Stimulated activated CD8-positive, alpha-beta memory T cell treated with anti-CD3 and anti-CD28 coated beads, Interleukin-2, amount 100 ng/mL, for 48 hours (primary cell): ENCODE data around the gene TIMM23.
"Not testable (repeated sequence)": the region's sequence is repeated elsewhere in the genome, so short reads cannot be mapped to it uniquely, and the experiment has no call there.

Experiments
- DNase-seq, 2 donors: peaks; one replicate each; pipeline ENCODE4 v3.0.0-alpha.2; 2020; ENCODE audit warnings: low read depth in 2 of 2

Gene TIMM23

DNA sequence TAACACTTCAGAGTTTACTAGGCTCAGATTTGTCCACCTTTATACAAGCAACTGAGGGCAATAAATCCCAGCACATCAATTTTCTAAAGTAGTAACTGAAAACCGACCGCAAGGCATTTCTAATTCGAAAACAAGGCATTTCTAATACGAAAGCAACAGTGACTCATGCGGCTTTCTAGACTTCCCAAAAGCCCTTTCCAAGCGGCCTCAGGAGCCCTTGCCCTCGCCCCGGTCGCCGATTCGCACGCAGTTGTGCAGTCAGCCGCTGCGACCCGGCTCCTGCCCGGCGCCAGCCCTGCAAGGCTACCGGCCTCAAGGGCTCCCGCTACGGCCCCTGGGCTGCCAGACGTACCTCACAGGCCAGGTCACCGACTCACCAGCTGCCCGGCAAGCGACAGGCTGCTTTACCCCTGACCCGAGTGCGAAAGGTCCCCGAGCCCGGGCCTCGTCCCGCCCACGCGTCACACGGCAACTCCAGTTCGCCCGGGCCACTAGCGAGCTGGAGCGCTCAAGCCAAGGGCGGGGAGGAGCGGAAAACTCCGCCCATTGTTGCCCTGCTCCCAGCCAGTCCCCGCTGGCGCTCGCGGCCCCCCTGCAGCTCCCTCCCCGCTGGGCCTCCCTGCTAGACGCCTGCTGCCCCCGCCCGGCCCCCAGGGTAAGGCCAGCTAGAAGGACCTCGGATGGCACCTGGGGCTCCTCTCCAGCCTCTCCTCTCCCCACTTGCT lies 50.9 kb downstream of the TIMM23 start:
- DNase-seq = peak; percentile 78 to 83

DNA sequence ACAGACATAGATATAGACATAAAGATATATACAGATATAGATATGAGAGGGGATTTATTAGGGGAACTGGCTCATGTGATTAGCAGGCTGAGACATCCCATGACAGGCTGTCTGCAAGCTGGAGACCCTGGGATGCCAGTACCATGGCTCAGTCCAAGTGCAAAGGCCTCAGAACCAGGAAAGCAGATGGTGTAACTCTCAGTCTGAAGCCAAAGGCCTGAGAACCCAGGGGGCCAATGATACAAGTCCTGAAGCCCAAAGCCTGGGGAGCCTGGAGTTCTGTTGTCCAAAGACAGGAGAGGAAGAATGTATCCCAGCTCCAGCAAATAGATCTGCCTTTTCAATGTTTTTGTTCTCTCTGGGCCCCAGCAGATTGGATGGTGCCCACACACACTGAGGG lies 52.7 kb downstream of the TIMM23 start:
- no peak for DNase-seq

DNA sequence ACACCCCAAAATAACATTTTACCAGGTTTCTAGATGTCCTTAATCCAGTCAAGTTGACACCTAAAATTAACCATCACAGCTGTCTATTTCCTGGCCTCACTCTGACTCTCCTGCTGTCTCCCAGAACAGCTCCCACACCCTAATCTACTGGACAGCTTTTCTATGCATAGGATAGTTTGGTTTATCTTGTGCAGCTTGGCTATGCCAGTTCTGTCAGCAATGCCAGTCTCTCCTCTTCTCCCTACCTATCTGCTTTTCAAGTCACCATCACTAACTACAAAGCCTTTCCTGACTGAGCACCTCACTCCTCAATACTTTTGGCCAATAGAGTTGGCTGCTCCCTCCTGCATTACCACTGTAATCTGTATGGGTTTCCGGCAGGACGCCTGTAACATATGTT lies 53.1 kb downstream of the TIMM23 start:
- DNase-seq = no peak

DNA sequence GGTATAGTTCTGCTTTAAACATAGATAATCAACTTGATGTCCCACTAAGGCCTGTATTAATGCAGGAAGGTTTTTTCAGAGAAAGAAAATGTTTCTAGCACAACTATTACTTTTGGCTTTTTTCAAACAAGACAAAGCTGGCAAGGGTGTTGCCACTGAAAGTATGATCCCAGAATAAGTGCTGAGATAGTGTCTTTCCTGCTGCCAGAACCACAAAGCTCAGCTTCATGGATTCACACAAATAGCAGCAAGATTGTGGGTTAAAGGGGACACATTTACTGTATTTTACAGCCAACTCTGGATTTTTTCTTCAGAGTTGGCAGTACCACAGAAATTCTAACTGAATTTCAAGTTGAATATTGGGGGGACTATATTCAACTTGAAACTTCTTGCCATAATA lies 53.8 kb downstream of the TIMM23 start:
- DNase-seq = no peak

DNA sequence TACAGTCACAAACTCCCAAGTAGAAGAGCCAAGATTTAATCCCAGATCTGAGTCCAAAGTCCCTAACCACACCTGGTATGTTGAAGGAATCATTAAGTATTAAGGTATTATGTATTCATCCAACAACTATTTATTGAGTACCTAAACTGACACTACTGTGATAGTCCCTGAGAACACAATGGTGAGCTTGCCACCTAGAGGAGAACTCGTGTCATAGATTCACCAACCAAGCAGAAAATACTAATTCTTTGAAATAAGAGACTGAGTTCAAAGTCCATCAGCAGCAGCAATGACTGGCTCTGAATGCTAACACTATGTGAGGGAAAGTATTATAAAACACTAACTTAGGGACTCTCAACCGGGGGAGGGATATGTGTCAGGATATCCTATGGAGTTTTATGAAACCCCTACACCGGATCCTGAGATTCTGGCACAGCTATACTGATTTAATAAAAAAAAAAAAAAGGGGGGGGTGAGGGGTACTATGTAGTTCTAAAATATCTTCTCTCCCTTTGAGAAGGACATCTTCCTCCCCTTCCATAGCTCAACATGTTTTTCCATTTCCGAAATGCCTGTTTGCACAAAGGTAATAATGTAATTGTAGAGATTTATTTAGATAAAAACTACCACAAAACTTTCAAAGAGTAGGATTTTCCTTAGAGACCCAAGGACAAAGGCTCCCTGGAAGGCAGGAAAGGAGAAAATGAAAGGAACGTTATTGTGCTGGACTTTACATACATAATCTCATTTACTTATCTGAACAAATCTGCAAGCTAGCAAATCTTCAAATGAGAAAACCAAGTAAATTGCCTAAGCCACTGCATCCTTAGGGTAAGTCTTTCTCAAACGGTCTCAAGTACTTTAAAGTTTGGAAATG lies 56.5 kb downstream of the TIMM23 start:
- DNase-seq = no peak

DNA sequence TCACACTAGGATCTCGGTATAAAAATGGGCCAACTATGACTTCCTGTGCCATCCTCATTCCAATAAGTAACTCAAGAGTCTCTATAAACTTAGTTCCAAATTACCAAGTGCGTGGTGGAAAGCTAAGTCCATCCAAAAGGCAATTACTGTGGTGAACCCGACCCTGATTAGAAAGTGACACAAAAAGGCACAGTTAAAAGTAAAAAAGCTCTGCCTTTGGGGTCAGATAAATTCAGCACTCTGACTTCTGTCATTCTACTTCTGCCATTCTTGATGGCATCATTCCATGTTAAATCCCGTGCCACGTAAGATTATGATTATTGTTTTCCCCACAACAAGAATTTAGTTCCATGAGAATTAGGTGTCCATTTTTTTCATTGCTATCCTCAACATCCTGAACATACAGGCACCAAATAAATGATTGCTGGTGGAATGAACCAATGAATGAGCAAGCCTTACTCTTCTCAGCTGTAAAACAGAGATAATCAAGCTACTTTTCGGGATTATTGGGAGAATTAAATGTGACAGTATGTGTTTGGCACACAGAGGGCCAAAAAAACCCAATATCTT lies 57.3 kb downstream of the TIMM23 start:
- no peak for DNase-seq

DNA sequence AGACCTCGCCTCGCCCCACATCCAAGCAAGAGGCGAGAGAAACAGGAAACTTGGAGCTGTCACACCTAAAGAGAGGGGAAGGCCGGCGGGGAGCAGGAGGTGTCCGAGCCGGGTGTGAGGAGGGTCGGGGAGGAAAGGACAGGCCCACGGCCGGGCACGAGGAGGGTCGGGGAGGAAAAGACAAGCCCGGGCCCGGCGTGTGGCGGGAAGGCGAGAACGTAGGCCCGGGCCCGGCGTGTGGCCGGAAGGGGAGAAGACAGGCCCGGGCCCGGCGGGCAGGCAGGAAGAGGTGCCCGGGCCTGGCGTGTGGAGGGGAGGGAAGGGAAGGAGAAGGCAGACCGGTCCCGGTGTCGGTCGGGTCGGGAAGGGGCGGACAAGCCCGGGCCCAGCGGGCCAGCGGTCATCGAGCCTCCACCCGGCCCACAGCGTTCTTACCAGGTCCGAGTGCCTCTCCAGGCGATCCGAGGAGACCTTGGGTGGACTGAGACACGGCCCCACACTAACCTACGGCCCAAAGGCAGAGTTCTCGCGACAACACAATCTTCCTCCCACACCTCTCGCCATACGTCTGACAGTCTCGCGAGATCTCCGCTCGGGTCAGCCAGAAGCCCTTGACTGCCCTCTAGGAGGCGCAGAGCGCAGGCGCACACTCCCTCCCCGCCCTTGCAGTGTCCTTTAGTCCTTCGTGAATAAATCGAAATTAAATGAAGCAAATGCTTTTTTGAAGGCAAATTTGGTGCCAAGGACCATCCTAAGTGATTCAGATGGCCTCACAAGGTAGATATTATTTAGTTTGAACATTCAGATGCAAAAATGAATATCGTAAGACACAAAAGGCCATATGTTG lies 58.0 kb downstream of the TIMM23 start, which contains the start of gene NCOA4:
NCOA4 (minus strand) TSS at position 533 of the 847 bp plus-strand sequence. CDS start 13,943 bp downstream, outside the sequence.
- peak; percentile 91 to 96 for DNase-seq

DNA sequence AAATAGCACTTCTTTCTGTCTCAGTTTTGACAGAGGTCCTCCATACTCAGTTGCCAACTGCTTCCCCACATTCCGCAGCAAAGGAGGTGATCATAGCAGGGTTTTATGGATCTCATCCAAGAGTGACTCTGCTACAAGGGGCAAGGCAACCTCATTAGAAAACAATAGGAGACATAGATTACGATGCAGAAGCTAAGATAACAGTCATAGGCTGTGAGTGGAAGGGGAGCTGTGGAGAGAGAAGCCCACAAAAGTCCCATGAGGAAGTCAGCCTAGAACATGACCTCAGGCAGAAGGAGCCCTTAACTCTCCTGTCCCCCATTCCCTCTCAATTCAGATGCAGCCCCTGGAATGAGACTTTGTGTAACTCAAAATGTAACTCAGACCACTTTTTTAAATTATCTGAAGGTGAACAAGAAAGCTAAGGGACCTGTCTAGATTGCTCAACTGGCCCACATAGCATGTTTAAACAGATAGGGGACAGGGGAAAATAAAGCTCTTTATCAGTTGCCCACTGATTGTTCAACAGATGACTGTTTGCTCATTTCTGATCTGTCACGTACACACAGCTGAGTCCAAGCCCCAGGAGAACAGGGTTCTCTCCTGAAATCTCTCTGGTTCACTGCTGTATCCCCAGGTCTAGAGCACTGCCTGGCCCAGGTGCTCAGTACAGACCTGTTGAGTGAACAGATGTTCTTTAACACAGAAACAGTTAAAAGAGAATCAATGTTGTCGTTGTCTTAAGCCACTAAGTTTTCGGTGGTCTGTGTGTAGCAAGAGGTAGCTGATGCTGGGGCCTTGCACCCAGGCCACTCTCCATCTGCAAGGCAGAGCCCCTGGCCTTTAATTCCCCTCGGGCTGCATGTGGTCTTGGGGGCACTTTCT lies 59.6 kb downstream of the TIMM23 start:
- DNase-seq = no peak

DNA sequence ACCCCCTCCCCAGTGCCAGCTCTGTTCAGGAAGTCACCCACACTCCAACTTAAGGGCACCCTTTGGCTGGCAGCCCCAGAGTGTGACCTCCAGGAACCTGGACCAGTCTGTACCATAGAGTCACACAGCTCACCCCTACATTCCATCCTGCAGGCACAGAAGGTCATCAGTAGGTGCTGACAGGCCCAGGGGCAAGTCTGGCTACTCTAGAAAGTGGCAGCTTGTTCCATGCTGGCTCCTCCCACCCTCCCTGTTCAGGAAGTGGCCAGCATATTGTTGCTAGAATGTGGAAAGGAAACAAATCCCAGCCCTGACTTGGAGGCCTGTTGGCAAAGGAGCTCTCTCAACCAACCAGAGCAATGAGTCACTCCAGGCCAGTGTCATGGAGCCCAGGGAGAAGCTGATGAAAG lies 61.3 kb downstream of the TIMM23 start:
- no peak for DNase-seq

DNA sequence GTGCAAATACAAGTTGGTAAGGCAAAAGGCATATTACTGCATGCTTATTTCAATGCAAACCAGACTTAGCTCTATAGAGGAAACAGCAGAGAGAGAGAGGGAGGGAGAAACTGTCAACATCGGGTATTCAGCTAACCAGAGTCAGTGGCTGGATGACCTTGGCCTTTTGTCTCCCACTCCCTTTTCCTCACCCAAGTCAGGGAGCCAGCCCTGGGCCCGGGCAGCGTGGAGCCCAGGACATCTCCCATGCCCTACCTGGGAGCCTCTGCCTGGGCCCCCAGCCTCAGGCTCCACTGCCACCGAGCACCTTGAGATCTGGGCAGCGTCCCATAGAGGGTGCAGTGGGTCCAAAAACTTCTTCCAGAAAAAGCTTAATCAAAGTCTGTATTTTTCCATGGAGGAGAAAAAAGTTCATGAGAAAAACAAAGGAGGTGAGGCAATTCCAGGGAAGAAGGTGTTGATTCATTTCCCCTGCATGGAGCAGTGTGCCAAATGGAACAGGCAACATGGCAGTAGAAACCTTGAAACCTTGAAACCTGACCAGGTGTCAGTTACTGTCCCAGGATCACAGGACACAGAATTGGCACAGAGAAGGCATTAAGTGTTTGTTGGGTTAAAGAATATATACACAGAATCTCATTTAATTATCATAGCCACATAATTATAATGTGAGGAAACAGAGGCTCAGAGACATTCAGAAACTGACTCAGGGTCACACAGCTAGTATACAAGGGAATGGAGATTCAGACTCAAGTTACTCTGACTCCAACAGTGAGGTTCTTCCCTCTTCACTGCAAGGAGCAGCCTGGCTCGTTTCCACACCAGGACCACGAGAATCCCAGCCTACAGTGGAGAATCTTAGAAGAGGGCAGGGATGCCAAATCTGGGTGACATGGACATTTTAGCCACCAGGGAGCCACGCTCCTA lies 63.9 kb downstream of the TIMM23 start:
- DNase-seq = no peak

DNA sequence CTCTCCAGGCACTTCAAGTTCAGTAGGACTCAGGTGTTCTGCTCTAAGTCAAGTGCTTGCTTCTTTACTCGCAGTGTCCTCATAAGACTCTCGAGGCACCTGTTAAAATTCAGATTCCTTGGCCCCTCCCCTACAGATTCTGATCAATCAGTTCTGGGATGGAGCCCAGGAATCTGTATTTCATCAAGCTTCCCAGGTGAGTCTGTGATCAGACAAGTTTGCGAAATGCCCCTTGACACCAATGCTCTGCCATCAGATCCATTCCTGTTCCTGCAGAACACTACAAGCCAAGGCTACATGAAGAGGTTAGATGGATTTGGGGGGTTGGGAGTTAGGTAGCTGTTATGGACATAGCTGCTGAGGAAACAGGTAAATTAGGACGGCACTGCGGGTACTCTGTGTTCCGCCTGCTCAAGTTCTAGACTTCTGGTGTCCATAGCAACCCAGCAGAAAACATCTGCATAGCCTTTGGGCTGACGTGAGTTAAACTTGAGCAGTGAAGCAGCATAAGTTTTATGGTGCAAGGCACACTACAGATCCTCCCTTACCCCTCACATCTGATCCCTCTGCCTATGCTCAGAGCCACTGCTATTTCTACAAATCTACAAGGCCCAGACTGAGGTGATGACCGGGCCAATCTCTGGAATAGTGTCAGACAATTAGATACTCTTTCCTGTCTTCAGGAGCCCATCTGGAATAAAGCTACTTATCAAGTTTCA lies 65.0 kb downstream of the TIMM23 start:
- no peak for DNase-seq

DNA sequence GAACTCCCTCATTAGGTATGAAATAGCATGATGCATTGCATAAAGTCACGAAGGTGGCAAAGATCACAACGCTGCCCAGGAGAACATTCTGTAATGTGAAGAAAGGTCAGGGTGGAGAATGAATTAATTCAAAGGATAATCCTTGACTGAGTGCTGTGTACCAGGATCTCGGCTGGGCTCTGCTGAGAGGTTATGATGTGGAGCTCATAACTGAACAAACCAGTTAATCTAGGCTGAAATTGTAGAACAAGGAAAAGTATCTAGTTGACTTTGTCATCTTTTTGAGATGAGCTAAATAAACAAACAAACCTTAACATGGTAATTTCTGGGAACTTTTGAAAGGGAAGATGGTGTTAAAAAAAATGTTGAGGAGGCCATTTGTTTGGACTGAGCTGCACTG lies 67.7 kb downstream of the TIMM23 start:
- DNase-seq = no peak

DNA sequence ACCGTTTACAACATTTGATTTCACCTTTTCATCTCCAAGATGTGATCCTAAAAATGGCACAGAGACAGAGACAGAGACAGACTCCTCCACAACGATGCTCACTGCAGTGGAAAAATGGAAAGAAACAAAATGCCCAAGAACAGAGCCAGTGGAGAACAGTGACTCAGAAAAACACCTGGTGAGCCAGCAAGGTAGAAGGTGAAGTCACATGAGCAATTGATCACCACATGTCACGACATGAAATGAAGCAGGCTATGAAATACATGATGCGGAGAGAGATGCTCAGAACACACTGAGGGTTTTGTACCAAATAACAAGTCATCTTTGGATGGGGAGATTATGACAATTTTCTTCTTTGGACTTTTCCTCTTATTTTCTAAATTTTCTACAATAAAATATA lies 70.2 kb downstream of the TIMM23 start:
- DNase-seq = no peak

DNA sequence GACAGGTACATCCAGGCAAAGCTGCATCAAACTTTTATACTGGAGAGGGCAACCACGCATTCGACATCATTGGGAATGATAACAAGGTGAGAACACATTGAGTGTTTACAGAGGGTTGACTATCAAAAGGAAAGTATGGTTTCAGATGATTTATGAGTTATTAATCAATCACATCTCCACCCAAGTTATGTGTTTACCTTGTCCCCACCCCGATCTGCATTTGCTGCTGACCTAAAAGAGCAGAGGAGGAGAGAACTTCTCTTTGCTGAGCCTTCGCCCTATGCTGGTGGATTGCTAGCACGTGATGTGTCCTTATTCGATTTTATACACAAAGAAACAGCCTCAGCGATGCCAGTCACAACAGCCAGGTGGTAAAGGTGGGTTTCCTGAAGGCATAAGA lies 74.0 kb downstream of the TIMM23 start, which contains the start of gene MSMB:
MSMB (minus strand) TSS at position 9 of the 400 bp plus-strand sequence. CDS start 32 bp downstream, outside the sequence.
- DNase-seq = no peak

DNA sequence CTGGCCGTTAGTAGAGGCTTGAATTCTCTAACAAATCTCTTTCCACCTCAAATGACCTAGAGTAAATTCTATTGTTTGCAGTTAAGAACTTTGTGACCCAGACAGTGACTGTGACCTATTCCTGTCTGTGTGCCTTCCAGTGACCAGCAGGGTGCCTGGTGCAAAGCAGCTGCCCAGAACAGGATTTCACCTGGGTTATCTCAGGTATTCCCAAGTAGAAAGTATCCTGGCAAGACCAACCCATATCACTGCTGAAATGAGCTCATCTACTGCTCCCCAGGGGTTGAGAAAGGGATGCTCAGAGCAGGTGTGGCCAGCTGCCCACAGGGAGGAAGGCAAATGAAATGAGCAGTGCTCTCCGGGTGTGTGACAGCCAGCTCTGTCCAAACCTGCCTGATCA lies 75.9 kb downstream of the TIMM23 start:
- no peak for DNase-seq

DNA sequence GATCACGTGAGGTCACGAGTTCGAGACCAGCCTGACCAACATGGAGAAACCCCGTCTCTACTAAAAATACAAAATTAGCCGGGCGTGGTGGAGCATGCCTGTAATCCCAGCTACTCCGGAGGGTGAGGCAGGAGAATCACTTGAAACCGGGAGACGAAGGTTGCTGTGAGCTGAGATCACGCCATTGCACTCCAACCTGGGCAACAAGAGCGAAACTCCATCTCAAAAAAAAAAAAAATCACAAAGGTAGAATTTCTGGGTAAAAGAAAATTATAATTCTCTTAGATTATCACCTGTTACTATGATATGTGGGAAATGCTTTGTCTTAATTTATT lies 77.2 kb downstream of the TIMM23 start:
- not testable (repeated sequence) for DNase-seq

DNA sequence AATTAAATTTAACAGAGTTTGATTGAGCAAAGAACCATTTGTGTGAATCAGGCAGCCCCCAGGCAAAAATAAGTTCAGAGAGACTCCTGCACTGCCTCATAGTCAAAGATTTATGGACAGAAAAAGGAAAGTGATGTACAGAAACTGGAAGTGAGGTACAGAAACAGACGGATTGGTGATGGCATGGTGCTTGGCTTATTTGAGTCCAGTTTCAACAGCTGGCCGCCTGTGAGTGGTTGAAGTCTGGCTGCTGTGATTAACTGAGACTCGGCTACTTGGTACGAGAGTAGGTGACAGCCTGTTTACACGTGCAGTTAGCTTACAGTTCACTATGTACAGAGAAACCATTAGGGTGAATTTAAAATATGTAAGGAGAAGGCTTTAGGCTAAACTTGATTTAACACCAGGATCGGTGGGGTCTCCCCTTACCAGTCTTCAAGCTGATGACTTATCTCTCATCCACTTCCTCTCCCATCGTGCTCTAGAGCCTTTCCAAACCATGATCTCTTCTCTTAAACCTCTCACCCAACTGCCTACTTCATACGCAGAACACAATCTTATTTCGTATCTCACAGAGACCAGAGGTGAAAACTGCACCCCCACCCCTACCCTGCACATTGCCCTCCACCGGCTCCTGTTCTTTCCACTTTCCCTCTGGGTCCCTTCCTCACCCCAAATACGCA lies 78.8 kb downstream of the TIMM23 start:
- no peak for DNase-seq

DNA sequence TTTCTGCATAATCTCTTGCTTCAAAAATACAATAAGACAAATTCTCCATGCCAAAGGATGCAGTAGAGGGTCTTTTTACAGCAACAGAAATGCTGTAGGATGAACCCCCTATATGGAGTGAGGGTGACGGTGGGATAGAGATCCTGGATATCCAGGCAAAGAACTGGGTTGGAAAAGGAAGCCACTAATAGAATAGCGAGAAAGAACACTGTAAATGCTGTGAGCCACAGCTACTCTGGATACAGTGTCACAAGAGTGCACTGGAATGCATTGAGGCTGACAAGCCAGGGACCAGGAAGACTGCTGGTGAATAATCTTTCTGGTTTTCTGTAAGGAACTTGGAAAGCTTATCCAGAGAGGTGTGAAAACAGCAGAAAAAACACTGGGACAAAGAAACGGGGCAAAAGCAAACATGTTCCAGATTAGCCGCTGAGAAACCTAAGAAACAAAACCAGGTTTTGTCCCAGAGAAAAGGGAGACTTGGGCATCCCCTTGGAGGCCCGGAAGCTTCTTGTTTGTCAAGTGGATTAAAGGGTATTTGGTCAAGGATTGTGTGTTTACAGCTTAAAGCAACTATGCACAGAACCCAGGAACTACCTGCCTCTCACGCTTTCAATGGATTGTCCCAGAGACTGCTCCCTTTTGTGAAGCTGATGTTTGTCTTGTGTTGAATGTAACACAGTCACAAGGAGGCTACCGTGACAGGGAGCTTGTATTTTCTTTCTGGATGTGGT lies 79.9 kb downstream of the TIMM23 start:
- DNase-seq = no peak
